GM12865 (cell line): ENCODE data around the gene SEMA5B.

ENCODE experiments used
- DNase-seq: peaks from one replicate; pipeline ENCODE4 v3.0.0; 2010; ENCODE audit warnings: low read depth
- H3K4me3 ChIP-seq: 2 replicates; pipeline ENCODE4 v1.5.1; 2011; ENCODE audit warnings: mild to moderate bottlenecking, low read depth, low read length, control low read depth
- TF ChIP-seq, protein P1 (sequence below): IDR thresholded peaks from 2 replicates; pipeline ENCODE4 v1.5.1; 2011; ENCODE audit warnings: low read length, control low read depth, low read depth, inconsistent platforms; ENCODE audit not compliant: insufficient read depth; ENCODE audit errors: missing control alignments

SEMA5B gene

GRCh38 chr3:123038751-123039150 lies 11.2 kb upstream of the SEMA5B start:
- no peak overlapping the region for H3K4me3 ChIP-seq
- TF ChIP-seq, protein P1, sequence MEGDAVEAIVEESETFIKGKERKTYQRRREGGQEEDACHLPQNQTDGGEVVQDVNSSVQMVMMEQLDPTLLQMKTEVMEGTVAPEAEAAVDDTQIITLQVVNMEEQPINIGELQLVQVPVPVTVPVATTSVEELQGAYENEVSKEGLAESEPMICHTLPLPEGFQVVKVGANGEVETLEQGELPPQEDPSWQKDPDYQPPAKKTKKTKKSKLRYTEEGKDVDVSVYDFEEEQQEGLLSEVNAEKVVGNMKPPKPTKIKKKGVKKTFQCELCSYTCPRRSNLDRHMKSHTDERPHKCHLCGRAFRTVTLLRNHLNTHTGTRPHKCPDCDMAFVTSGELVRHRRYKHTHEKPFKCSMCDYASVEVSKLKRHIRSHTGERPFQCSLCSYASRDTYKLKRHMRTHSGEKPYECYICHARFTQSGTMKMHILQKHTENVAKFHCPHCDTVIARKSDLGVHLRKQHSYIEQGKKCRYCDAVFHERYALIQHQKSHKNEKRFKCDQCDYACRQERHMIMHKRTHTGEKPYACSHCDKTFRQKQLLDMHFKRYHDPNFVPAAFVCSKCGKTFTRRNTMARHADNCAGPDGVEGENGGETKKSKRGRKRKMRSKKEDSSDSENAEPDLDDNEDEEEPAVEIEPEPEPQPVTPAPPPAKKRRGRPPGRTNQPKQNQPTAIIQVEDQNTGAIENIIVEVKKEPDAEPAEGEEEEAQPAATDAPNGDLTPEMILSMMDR, result no peak
- no peak for DNase-seq

GRCh38 chr3:123037015-123037375 lies 9.4 kb upstream of the SEMA5B start:
- no peak overlapping the region for H3K4me3 ChIP-seq
- TF ChIP-seq, protein P1, result no peak
- no peak for DNase-seq

DNA sequence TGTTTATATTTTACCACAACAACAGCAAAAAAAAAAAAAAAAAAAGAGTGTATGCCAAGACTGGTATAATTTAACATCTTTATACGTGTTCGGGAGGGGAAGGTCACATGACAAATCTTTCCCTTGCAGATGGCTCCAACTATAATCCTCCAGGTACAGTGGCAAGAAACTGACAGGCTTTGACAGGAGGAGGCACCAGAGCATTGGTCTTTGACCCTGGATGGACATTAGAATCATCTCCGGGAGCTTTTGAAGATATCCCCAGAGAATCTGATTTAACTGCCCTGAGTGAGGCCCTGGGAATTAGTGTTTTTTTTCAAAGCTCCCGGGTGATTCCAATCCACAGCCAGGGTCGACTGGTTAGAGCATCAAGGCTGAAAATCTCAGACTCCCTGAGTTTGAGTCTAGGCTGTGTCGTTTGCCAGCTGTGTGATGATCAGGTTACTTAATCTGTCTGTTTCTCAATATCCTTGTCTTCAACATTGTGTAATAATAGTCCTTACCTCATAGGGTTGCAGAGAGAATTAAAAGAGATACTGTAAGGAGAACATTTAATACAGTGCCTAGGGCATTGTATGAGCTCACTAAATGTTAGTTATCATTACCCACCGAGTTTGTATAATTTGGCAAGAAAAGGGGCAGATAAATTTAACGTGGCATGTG lies 8.9 kb upstream of the SEMA5B start:
- H3K4me3 ChIP-seq, result no peak overlapping the region
- TF ChIP-seq, protein P1, result no peak
- DNase-seq, result no peak

DNA sequence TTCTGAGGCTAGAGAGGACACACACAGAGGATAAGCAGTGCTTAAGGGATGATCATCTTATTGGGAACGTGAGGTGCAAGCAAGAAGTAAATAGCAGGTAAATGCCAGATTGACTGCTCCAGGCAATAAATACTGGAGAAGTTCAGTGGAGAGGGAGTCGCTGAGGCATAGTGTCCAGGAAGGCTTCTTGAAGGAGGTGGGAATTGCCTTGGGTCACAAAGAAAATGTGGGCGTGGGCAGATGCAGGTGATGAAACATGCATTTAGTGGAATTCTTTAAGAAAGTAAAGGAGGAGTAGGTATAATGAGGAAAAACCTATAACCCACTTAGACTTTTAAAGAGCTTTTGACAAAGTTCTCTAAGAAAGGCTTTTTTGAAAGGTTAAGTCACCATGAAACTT lies 7.4 kb upstream of the SEMA5B start:
- TF ChIP-seq, protein P1, result no peak
- no peak overlapping the region for H3K4me3 ChIP-seq

DNA sequence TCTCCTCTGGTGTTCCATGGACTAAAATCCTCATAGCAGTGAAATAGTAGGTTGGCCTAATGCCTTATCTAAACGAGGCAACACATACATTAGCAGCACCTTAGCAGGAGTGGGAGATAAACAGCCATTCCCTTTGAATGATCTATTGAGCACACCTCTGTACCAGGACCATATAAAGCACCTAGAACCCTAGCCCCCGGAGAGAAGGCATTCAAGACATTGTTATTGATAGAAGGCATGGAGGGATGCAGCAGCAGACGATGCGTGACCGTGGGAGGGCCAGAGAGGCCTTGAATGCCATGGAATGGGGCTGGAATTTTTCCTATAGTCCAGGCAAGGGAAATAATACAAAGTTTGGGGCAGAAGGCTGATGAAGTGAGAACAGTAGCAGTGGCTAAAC lies 6.6 kb upstream of the SEMA5B start:
- no peak overlapping the region for H3K4me3 ChIP-seq
- DNase-seq, result no peak
- TF ChIP-seq, protein P1, result no peak

More for the DNA sequence above, 7.4 kb upstream of the SEMA5B start:
- DNase-seq, result no peak

GRCh38 chr3:123032057-123032456 lies 4.5 kb upstream of the SEMA5B start:
- no peak overlapping the region for H3K4me3 ChIP-seq
- TF ChIP-seq, protein P1, result no peak
- DNase-seq, result no peak

DNA sequence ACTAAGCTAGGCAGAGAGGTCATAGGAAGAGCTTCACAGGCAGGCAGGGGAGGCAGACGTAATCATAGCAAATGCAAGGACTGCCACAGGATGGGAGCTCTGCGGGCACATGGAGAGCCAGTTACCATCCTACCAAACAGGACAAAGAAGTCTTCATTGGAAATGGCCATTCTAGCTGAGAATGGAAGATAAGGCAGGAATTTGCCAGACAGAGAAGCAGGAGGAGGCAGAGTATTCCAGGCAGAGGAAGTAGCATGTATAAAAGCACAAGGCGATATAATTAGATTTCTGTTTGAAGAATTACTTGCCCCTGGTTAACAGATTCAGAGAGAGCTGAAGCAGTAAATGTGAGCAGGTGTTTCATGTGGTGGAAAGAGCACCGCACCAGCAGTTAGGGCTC lies 3.5 kb upstream of the SEMA5B start:
- H3K4me3 ChIP-seq, result no peak overlapping the region
- no peak for DNase-seq
- TF ChIP-seq, protein P1, result no peak
